Transverse colon (tissue), 4 donors: ENCODE results near the gene NEUROD2.
A peak's percentile ranks its signal among the peaks of the same experiment; 100 is the strongest.

Source experiments
- CTCF ChIP-seq, 5 experiments: fragments of 200-600 bp in 3 of 5; fragments of 450-650 bp in 2 of 5; sonication (generic) in 3 of 5; IDR thresholded peaks; 1 replicate in 2 of 5; 2 replicates in 3 of 5; pipeline ENCODE4 v1.5.1; 2016 to 2017; ENCODE audit warnings: antibody characterized with exemption in 5 of 5, inconsistent platforms in 3 of 5, mild to moderate bottlenecking in 2 of 5, moderate library complexity in 1 of 5
- EP300 ChIP-seq: sonication (generic); formaldehyde crosslinking; IDR thresholded peaks from one replicate; pipeline ENCODE4 v1.6.1; 2017; ENCODE audit warnings: antibody characterized with exemption, low read depth
- POLR2AphosphoS5 ChIP-seq, 3 donors: sonication (generic); formaldehyde crosslinking; IDR thresholded peaks; one replicate each; pipeline ENCODE4 v1.6.1; 2016; ENCODE audit warnings: antibody characterized with exemption in 3 of 3

- no peak for TF ChIP-seq CTCF (IDR thresholded peaks at IDR 0.05)
- no peak for TF ChIP-seq EP300
- TF ChIP-seq POLR2AphosphoS5 (IDR thresholded peaks at IDR 0.05), result peak; percentile 54 to 76 (median 69)
Observed at GRCh38 chr17:39626171-39627046, 18.7 kb upstream of the NEUROD2 start, which contains the start of gene PPP1R1B.
